Activated CD4-positive, alpha-beta T cell treated with anti-CD3 and anti-CD28 coated beads, Interleukin-2, Interleukin-4, amounts not matched to agents 100 ng/mL and 50 ng/mL, durations not matched to agents 16 hours and 8 hours (primary cell): ENCODE measurements around the gene PCDH1.

ENCODE experiments used
- DNase-seq: peaks from one replicate; pipeline ENCODE4 v3.0.0-alpha.2; 2020; ENCODE audit warnings: low spot score

PCDH1 gene

DNA sequence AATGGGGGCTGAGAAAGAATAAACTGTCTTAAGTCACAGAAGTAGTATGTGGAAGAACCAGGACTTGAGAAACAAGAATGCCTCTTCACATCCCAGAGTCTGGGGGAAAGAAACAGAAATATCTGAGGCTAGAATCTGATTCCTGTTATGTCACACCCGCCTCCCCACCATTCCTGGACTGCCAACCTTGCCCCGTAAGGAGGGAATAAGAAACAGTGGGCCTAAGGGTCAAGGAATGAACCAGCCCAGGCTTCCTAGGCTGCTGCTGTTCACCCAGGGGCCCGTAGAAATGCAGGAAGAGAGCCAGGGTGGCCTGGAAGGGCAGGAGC, 4.3 kb downstream of the PCDH1 start:
- no peak for DNase-seq

DNA sequence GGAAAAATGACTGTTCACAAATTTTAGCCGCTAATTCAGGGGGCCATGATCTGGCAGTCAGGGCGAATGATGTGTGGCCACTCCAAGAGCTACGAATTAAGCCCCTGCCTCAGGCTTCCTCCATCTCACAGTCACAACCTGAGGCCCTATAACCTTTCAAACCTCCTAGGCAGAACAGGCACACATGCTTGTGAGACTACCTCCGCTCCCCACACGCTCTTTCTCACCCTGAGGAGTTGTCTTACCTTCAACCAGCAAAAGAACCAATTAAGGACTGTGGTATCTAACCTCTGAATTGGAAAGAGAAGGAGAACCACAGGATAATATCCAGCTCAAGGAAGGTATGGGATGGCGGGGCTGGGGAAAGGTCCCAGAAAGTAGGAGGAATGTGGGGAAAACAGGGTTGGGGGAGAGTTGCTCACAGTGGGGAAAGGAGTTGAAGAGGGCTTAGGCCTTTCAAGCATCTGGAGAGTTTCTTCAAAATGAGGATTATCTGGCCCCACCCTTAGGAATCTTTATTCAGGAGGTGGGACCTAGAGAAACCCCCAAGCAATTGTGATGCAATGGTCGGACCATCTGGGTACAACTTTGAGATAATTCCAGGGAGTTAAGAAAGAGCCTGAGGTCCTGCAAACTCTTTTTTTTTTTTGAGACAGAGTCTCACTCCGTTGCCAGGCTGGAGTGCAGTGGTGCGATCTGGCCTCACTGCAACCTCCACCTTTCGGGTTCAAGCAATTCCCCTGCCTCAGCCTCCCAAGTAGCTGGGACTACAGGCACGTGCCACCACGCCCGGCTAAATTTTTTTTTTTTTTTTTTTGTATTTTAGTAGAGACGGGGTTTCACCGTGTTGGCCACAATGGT, 5.5 kb downstream of the PCDH1 start:
- DNase-seq = no peak

DNA sequence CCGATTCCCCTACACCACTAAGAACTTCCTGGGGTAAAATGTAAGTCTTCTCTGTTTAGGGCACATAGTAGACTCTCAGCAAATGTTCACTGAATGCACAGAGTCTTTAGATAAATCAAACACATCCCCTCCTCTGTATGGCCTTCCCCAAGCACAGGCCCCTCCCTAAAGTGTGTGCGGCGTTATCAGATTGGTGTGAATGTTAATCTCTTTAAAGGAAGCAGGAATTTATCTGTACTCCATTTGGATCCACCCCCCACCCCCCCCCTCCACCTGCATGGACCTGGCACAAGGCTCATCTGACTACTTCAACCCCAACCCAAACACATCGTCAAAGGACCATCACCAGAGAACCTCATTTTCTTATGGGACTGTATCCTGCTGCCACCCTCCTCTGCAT, 6.3 kb downstream of the PCDH1 start:
- DNase-seq = no peak

DNA sequence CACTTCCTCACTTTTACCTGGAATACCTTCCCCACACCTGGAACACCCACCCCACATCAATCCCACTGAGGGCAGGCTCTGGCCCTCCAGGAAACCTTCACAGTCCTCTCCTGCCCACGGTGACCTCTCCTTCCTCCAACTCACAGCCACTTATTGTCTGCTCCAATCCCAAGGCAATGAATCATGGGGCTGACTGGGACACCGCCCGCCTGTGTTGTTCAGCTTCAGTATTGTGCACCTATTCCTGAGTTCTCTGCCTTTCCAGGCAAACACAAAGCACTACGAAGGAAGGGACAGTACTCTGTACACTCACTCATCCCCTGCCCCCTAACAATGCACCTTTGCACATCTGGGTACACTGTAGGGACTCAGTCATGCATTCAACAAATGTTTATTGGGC, 7.3 kb downstream of the PCDH1 start:
- no peak for DNase-seq

DNA sequence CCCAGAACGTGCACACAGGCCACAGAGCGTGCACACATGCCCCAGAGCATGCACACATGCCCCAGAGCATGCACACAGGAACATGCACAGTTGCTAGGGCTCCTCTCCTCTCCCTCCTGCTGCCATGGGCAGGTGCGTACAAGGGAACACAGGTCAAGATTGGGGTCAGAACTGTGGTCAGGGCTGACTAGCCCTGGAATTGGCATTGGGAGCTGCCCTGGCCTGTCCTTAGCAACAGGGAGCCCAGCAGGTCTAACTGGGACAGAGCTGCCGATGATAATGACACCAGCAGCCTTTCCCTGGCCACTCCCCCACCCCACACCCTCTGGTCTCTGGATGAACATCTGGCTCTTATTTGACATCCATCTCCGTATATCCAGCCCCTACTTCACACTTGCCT, 8.0 kb downstream of the PCDH1 start:
- DNase-seq = no peak

DNA sequence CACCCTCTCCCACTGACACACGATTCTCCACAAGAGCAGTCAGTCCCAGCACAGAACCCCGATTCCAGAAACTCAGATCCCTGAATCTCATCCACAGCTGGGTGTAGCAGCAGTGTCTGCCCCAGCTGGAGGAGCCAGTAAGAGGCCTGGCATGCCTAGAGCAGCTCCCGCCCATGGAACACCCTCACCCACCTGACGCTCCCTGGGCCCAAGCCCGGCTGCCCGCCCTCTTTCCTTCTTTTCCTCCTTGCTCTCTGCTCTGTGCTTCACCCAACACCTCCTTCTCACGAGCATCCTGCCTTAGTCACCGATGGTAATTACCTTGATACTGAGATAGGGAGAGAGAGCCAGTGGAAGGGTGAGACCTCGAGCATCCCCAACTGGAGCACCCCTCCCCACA, 8.7 kb downstream of the PCDH1 start:
- DNase-seq = no peak

DNA sequence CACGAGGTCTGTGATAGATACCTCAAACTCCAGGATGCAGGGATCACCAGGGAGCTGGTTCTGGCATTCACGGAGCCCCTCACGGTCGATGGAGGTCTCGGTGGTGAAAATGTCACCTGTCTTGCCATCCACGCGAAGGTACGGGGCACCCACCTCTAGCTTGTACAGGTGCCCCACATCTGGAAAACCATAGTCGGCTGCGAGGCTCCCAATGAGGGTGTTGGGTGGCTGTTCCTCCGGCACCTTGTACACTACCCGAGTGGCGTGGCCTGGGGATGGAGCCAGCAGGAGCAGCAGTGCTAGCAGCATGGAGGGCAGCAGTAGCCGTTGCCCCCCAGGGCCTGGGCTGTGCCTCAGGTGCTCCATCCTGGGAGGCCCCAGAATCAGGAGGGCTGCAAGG, 9.2 kb downstream of the PCDH1 start:
- no peak for DNase-seq

DNA sequence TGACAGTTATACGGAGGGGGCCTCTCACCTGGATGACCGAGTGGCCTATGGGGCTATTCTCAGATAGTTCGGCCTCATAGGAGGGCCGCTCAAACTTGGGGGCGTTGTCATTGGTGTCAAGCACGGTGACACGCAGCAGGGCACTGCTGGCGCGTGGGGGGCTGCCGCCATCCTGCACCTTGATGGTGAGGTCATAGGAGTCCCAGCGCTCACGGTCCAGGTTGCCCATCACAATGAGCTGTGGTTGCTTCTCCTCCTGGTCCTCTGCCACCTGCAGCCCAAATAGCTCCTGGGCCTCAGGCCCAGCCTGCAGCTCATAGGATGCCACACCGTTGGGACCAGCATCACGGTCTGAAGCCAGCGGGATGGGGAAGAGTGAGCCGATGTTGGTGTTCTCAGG, 9.7 kb downstream of the PCDH1 start:
- DNase-seq = no peak

DNA sequence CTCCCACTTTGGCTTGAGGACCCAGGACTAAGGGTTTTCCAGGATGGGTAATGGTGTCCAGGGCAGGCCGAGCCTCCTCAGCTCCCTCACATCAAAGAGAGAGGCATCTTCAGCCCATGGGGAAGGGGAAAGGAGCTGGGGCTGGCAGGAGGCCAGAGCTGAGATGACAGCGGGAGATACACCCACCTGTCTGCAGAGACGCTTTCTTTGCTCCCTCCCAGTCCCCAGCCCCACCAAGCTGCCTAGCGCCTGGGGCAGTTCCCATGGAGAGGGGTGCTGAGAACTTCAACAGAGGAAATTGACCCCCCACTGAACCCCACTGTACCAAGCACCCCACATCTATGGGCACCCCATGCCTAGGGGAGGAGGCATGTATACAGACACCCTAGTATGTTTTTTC, 10.6 kb downstream of the PCDH1 start:
- no peak for DNase-seq

DNA sequence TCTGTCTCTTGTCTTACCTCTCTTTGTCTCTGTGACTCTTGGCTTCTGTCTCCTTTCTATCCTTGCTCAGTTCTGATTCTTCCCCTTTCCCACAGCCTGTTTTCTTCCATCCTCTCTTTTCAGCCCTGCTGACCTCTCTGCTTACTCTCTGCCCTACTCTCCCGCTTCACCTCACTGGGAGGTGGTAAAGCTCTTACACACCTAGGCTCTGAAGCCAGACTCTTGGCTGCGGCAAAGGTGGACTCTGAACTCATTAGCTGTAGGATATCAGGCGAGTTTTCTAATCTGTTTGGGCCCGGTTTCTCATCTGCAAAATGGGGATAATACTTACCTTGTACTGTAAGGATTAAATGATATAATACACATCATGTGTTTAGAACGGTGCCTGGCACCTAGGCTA, 11.1 kb downstream of the PCDH1 start:
- no peak for DNase-seq

DNA sequence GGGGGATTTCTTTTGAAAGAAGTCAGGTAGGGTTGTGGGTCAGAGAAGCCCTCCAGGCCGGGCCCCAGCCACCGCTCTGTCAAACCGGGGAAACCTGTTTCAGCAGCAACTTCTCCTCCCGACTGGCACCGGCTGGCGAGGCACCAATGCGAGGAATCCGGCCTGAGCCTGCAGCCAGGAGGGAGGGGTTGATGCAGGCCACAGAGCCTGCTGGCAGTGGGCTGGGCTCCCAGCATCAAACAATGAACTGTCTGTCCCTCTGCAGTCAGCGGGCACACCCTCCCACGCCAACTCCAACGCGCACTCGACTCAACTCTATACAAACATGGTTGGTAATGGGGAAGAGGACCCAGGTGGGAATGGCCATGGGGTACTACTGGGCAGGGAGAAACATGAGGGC, 12.1 kb downstream of the PCDH1 start:
- no peak for DNase-seq

DNA sequence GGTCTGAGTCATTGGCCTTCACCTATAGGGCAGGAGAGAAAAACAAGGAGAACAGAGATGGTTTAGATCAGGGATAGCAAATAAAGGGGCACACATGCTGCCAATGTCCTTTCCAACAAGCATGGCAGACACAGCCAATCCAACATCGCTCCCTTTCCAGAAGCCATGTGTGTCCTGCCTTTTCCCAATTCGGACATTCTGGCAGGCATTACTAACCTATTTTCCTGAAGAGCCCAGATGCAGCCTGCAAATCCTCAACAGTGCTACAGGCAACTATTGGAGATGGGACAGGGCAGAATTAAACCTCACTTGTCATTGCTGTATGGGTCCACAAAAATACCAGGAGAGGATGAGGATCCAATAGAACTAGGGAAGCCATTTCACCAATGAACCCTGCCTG, 12.8 kb downstream of the PCDH1 start:
- no peak for DNase-seq

DNA sequence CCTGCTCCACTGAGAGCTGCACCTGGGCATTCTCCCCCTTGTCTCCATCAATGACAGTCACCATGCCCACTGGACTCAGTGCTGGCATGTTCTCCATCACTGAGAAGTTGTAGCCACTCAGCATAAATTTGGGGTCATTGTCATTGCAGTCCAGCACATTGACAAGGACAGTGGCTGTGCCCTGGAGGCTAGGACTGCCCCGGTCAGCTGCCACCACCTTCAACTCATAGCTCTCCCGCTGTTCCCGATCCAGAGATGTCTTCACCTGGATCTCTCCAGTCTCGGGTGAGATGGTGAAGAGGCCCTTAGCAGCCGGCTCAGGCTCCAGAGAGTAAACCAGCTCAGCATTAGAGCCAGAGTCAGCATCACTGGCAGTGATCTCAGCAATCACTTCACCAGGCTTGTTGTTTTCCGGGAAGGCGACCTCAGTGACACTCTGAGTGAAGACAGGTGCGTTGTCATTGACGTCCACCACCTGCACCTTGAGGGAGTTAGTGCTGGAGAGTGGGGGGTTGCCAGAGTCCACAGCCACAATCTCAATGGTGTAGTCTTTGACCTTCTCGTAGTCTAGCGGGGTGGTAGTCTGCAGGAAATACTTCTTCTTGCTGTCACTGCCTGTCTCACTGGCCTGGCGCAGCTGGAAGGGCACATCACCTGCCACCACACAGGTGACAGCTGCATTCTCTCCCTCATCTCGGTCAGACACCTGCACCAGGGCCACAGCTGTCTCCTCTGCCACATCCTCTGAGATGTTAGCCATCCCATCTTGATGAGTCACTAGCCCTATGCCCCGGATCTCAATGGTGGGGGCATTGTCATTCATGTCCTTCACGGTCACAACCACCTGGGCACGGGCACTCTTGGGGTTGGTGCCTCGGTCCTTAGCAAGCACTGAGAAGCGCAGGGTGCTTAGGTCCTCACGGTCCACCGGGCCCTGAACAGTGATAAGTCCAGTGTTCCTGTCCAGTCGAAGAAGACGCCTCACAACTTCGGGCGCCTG, 13.5 kb downstream of the PCDH1 start:
- DNase-seq = no peak

DNA sequence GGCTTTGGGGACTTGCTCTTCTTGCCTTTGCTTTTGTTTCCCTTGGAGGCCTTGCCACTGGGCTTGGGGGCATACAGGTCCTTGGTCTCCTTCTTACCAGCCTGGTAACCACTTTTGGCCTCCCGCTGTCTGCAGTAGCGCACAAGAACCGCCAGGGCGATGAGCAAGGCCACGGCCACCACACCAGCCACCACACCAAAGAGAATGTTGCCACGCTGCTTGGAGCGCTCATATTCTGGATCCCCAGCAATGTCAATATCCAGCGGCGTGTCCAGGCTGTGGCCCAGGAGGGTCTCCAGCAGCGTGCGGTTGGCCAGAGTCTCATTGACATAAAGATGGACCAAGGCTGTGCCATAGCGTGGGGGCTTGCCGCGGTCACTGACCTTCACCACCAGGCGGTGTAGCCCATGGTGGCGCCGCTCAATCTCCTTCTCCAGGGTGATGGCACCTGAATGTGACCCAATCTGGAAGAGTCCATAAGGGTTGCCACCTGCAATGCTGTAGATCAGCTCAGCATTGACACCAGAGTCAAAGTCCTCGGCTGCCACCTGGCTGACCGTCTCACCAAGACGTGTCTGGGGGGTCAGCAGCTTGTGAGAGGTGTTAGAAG, 14.5 kb downstream of the PCDH1 start:
- DNase-seq = no peak

DNA sequence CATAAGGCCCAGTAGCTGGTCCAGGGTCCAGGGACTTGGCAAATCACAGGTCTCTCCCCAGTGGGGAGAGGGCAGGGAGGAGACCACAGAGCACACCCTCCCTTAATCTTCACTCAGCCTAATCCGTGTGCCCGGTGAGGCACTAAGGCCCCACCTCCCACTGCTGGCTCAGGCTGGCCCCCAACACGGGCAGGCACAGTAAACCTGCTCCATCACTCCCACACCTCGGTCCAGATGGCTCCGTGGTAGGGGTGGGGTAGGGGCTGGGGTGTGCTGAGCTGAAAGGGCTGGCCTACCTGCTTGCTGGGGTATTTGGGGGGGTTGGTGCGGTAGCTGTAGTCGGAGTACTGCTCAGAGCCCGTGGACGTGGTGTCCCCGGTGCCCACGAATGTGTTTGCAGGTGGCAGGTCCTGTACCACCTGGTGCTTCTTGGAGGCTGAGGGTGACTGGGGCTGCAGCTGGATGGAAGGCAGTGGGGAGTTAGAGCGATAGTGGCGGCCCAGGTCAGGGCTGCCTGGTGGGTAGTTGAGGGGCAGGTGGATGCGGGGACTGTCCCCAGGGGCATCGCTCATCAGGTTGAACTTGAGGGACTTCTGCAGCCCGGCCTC, 15.2 kb downstream of the PCDH1 start:
- DNase-seq = no peak

DNA sequence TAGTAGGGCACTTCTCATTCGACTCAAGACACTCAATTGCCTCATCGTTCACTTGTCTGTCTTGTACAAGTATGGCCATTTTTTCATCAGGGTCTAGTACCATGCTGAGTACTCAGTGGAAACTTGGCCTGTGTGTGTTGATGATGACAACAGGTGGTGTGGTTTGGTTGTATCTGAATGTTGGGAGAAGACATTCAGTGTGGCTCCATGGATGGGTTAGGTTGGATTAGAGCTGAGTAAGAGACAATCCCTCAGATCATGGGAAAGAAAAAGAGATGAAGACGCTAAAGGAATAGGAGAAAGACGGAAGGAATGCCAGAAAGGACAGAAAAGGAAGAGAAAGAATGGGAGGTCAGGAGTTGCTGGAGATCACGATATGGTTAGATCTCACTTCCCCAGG, 17.0 kb downstream of the PCDH1 start:
- no peak for DNase-seq

DNA sequence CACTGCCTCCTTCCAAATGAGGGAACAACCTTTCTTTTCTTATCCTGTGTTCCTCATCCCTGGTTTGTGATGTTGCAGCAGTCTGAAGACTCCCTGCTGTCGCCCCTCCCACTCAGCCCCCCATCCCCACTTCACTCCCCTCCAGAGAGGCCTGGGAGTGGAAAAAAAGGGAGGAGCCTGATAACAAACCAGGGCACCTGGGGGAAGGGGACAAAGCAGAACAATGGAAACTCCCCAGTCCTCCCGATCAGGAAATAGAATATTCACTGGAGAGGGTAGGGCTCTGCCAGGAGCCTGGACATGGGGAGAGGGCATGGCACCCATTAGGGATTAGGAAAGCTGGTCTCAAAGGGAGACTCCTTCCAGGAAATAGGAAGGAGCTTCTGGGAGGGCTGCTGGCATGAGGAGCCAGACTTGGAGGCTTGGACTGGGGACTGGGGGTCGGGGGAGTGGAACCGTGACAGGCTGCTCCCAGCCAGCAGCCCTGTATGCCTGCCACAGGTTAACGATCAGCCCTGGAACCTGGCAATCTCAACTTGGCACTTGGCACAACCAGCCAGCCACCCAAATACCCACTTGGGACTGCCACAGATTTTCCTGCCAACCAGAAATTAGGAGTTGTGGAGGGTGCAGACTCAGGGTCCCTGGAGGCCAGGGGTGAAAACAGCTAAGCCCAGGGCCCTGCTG, 20.0 kb downstream of the PCDH1 start:
- no peak for DNase-seq

DNA sequence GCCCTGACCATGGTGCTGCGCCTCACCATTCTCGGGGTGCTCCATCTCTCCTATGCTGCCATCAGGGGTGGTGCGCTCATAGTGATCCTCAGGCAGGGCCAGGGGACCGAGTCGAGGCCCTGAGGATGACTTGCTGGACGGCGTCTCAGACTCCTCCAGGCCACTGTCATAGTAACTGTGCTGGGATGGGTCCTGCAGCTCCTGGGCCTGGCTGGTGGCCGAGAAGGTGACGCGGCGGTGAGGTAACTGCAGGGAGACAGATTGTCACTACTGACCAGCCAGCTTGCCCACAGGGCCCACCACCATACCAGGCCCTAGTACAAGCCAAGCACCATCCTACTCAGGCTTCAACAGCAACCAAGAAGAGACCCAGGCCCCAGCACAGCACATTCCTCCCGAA, 21.0 kb downstream of the PCDH1 start:
- no peak for DNase-seq

DNA sequence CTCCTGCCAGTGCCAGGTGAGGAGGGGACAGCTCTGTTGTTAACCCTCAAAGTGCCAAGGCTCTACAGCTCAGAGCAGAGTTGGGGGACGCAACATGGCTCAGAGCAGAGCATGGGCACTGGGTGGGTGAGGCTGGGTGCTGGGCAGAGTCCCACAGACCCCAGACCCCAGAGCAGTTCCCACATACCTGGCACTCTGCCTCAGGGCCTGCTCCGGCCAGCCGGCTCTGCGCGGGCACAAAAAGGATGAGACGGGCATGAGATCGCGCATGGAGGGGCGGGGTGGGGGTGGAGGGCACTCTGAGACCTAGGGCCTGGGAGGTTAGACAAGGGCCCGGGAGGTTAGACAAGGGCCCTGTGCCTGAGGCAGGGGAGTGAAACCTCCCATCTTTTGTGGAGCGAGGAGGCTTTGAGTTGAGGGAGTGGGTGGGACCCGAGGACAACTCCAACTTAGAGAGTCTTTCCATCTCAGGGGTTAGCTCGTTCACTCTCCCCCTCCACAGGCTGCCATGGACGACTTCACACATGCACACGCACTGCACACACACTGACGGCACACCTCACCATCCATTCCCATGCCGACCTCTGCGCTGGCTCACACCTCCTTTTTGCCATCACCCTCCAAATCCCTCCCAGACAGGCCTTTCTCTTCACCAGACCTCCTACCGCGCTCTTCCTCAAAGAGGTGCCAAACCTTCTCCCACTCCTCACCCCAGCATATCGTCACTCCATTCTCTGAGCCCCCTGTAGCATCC, 22.0 kb downstream of the PCDH1 start:
- DNase-seq = no peak

DNA sequence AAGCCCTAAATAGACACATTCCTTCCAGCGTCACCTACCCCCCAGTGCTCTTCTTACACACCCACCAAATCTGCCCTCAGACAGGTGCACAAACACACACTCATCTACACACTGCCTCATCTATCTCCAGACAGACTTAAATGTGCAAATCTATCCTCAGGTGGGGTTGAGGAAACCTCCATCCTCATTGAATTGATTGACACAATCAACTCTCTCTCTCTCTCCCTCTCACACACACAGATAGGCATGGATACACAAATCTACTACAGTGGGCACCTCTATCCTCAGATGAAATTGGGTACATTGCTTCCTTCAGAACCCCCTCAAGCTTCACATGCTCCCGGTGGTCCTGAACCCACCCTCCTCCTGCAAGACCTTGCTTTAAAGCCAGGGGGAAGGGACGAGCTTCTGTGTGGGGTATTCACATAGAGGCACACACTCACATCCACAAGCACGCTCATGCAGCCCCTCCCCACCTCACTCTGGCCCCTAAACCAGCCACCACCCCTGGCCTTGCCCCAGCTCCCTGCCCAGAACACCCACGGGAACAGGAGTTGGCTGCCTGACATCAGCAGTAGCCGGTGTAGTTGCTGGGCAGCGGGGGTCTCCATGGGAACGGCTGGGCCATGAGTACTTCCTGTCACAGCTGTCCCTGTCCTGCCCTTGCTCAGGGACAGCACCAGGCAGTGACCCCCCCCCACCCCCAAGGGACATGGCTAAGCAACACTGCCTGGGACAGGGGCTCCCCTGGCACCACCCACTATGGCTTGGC, 22.8 kb downstream of the PCDH1 start:
- DNase-seq = no peak
